Vagina (tissue), 2 donors: ENCODE measurements around the gene VSIG8. TPM values are rescaled to one million over a fixed set of nuclear protein-coding genes. Genes with fewer than 3 reads are reported as not detected.

Source experiments
- DNase-seq, 2 donors: peaks; one replicate each; pipeline ENCODE4 v3.0.0-alpha.2; 2017; ENCODE audit errors: extremely low spot score in 2 of 2
- H3K27ac ChIP-seq: fragments of 200-600 bp; sonication (generic); one replicate; pipeline ENCODE4 v1.5.1; 2019
- H3K27me3 ChIP-seq: fragments of 200-600 bp; sonication (generic); one replicate; pipeline ENCODE4 v1.5.1; 2019
- H3K36me3 ChIP-seq, 2 donors: fragments of 200-600 bp; sonication (generic); one replicate each; pipeline ENCODE4 v1.5.1; 2017 to 2019
- H3K4me1 ChIP-seq: fragments of 200-600 bp; sonication (generic); one replicate; pipeline ENCODE4 v1.5.1; 2019
- H3K4me3 ChIP-seq, 2 donors: fragments of 200-600 bp; sonication (generic); 1 replicate in 1 of 2; 2 replicates in 1 of 2; pipeline ENCODE4 v1.5.1; 2016 to 2019
- H3K9me3 ChIP-seq: fragments of 200-600 bp; sonication (generic); one replicate; pipeline ENCODE4 v1.5.1; 2019
- CTCF ChIP-seq, 3 experiments: fragments of 450-650 bp in 2 of 3; fragments of 200-600 bp in 1 of 3; sonication (generic) in 1 of 3; IDR thresholded peaks; one replicate each; pipeline ENCODE4 v1.5.1; 2017 to 2019; ENCODE audit warnings: antibody characterized with exemption in 3 of 3, mild to moderate bottlenecking in 2 of 3, moderate library complexity in 2 of 3
- POLR2A ChIP-seq, 2 donors: fragments of 450-650 bp; IDR thresholded peaks; one replicate each; pipeline ENCODE4 v1.6.1; 2017; ENCODE audit warnings: antibody characterized with exemption in 2 of 2, mild to moderate bottlenecking in 2 of 2, moderate library complexity in 2 of 2
- POLR2AphosphoS5 ChIP-seq, 2 donors: sonication (generic); formaldehyde crosslinking; IDR thresholded peaks; one replicate each; pipeline ENCODE4 v1.9.0; 2017; ENCODE audit warnings: antibody characterized with exemption in 2 of 2, mild to moderate bottlenecking in 2 of 2, low read depth in 1 of 2; ENCODE audit not compliant: insufficient read depth in 1 of 2
- intact Hi-C: fragments of 100-400 bp; cut with DNase I; formaldehyde crosslinking; loops from one replicate; pipeline ENCODE4 v1.15.1; 2023
- total RNA-seq: library from RNA; depleted of rRNA; stranded (reverse); fragments of >200 nt; gene quantifications from one replicate; pipeline ENCODE4 v1.2.3, GENCODE V29; 2016

The VSIG8 gene
- total RNA-seq, 1 donor from 2014 or later: not detected

- Histone ChIP-seq H3K27ac (no peak overlapping the region), H3K9me3 (no peaks in the 10 kb centered on the region), H3K4me1 (peaks cover 30% of the 10 kb centered on the region), H3K4me3 (no peak overlapping the region), H3K27me3 (no peaks in the 10 kb centered on the region), H3K36me3 (no peaks in the 10 kb centered on the region)
- intact Hi-C loops: no loop called here
- TF ChIP-seq CTCF (IDR thresholded peaks at IDR 0.05) (no peak), POLR2A (IDR thresholded peaks at IDR 0.05) (no peak), POLR2AphosphoS5 (IDR thresholded peaks at IDR 0.05; ENCODE audit: insufficient read depth in 1 of 2, low read depth in 1 of 2) (no peak)
- DNase-seq: no peak
These were observed 7.2 kb upstream of the VSIG8 start for GRCh38 chr1:159869607-159870006.

DNA sequence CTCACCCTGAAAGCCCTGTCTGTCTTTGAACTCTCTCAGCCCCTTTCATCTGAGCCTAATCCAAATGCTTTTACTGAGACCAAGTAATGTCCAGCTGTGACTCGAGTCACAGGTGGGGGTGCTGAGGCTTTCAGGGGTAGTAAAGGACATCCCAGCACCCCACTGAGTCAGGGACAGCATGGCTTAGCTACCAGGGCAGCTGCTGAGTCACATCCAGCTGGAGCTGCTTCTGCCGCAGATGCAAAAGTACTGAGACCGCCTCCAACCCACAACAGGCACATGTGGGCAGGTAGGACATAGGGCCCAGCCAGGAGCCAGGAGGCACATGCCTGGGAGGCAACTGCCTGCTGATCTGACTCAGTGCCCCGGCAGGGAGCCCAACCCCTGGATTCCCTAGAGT, 6.7 kb upstream of the VSIG8 start:
- H3K4me1 ChIP-seq: peaks cover 30% of the 10 kb centered on the region
- no peak overlapping the region for H3K4me3 ChIP-seq
- no peak overlapping the region for H3K27ac ChIP-seq
- no peaks in the 10 kb centered on the region for H3K9me3 ChIP-seq
- TF ChIP-seq CTCF (IDR thresholded peaks at IDR 0.05) (no peak), POLR2A (IDR thresholded peaks at IDR 0.05) (no peak), POLR2AphosphoS5 (IDR thresholded peaks at IDR 0.05; ENCODE audit: insufficient read depth in 1 of 2, low read depth in 1 of 2) (no peak)
- no peak for DNase-seq
- intact Hi-C loops: no loop called here
- no peaks in the 10 kb centered on the region for H3K36me3 ChIP-seq
- H3K27me3 ChIP-seq: no peaks in the 10 kb centered on the region

GRCh38 chr1:159868766-159869165, 6.3 kb upstream of the VSIG8 start:
- H3K36me3 ChIP-seq: no peaks in the 10 kb centered on the region
- TF ChIP-seq CTCF (IDR thresholded peaks at IDR 0.05): no peak
- no peak for TF ChIP-seq POLR2AphosphoS5 (IDR thresholded peaks at IDR 0.05; ENCODE audit: insufficient read depth in 1 of 2, low read depth in 1 of 2)
- TF ChIP-seq POLR2A (IDR thresholded peaks at IDR 0.05): no peak
- peak overlapping the region; percentile 22 for H3K27ac ChIP-seq
- no peak overlapping the region for H3K4me3 ChIP-seq
- intact Hi-C loops: no loop called here
- H3K4me1 ChIP-seq: peaks cover 30% of the 10 kb centered on the region
- no peaks in the 10 kb centered on the region for H3K9me3 ChIP-seq
- H3K27me3 ChIP-seq: no peaks in the 10 kb centered on the region
- DNase-seq: no peak

GRCh38 chr1:159867664-159868026, 5.2 kb upstream of the VSIG8 start:
- Histone ChIP-seq H3K27ac (peak overlapping the region; percentile 22), H3K4me3 (no peak overlapping the region), H3K9me3 (no peaks in the 10 kb centered on the region), H3K4me1 (peaks cover 30% of the 10 kb centered on the region), H3K36me3 (no peaks in the 10 kb centered on the region), H3K27me3 (no peaks in the 10 kb centered on the region)
- intact Hi-C loops: no loop called here
- DNase-seq: no peak
- peak; percentile 22 to 48 for TF ChIP-seq POLR2AphosphoS5 (IDR thresholded peaks at IDR 0.05; ENCODE audit: insufficient read depth in 1 of 2, low read depth in 1 of 2)
- no peak for TF ChIP-seq CTCF (IDR thresholded peaks at IDR 0.05)
- no peak for TF ChIP-seq POLR2A (IDR thresholded peaks at IDR 0.05)

- Histone ChIP-seq H3K4me3 (no peak overlapping the region), H3K36me3 (no peaks in the 10 kb centered on the region), H3K27ac (peak overlapping the region; percentile 22), H3K9me3 (no peaks in the 10 kb centered on the region), H3K4me1 (peaks cover 36% of the 10 kb centered on the region), H3K27me3 (no peaks in the 10 kb centered on the region)
- intact Hi-C loops: no loop called here
- TF ChIP-seq POLR2A (IDR thresholded peaks at IDR 0.05) (no peak), POLR2AphosphoS5 (IDR thresholded peaks at IDR 0.05; ENCODE audit: insufficient read depth in 1 of 2, low read depth in 1 of 2) (no peak)
- no peak for DNase-seq
These were observed 4.6 kb upstream of the VSIG8 start for GRCh38 chr1:159866905-159867663.
